ENCODE results near the gene UBC.

Gene UBC

GRCh38 chr12:124865728-124866127, 48.7 kb downstream of the UBC start:
- H3K4me2 ChIP-seq (ENCODE audit: insufficient read depth, low read length, poor library complexity, severe bottlenecking), result no peak overlapping the region
- whole genome bisulfite sequencing, 2 donors (ENCODE audit: extremely low coverage in 2 of 2, insufficient read length in 2 of 2, insufficient replicate concordance in 1 of 2), result no CpG with 5 or more reads among the region's 7 CpGs
- H3K79me1 ChIP-seq (ENCODE audit: low read depth, low read length), result no peaks in the 10 kb centered on the region
- H2BK5ac ChIP-seq (ENCODE audit: low read length), result no peak overlapping the region
- H2AFZ ChIP-seq (ENCODE audit: low read length), result no peak overlapping the region
- H3K18ac ChIP-seq (ENCODE audit: low read length), result no peak overlapping the region
- H3K9ac ChIP-seq (ENCODE audit: low read depth, low read length, poor library complexity), result no peak overlapping the region
- peaks cover 0 to 10% (median 0%) of the 10 kb centered on the region in 3 experiments for H3K27me3 ChIP-seq (ENCODE audit: control insufficient read depth in 3 of 3, insufficient read depth in 3 of 3, low read depth in 1 of 3, low read length in 3 of 3)
- peaks cover 5 to 14% of the 10 kb centered on the region in 2 donors for H3K4me1 ChIP-seq (ENCODE audit: control insufficient read depth in 2 of 2, insufficient read depth in 1 of 2, low read depth in 1 of 2, low read length in 2 of 2)
- H3K4me3 ChIP-seq (ENCODE audit: low read length in 2 of 2), result no peak overlapping the region
- H2BK12ac ChIP-seq (ENCODE audit: low read length), result no peak overlapping the region
- no peak overlapping the region for H3K23ac ChIP-seq (ENCODE audit: low read depth, low read length, poor library complexity)
- no peak overlapping the region for H3K4ac ChIP-seq (ENCODE audit: low read length)
- peak overlapping the region; percentile 42 for H2BK15ac ChIP-seq (ENCODE audit: low read length)
- no peak overlapping the region for H3K14ac ChIP-seq (ENCODE audit: low read length)
- no peak overlapping the region for H3K27ac ChIP-seq (replicated peaks; ENCODE audit: low read length)
- H3K9me3 ChIP-seq (replicated peaks in 1 of 2; ENCODE audit: control insufficient read depth in 2 of 2, insufficient read depth in 1 of 2, low read depth in 1 of 2, low read length in 2 of 2), result peaks cover 3 to 4% of the 10 kb centered on the region in 2 donors
- no peak overlapping the region for H4K91ac ChIP-seq (ENCODE audit: low read depth, low read length, poor library complexity)
- peak overlapping the region; percentile 59 for H2AK5ac ChIP-seq (ENCODE audit: low read depth, low read length)
- H2BK120ac ChIP-seq (ENCODE audit: low read depth, low read length), result peak overlapping the region; percentile 36
- H4K8ac ChIP-seq (ENCODE audit: low read depth, low read length), result no peak overlapping the region
- H3K36me3 ChIP-seq (replicated peaks in 1 of 2; ENCODE audit: control insufficient read depth in 2 of 2, insufficient read depth in 2 of 2, low read length in 2 of 2), result peaks cover 0 to 10% of the 10 kb centered on the region in 2 donors
- no peak for DNase-seq (ENCODE audit: low spot score)

DNA sequence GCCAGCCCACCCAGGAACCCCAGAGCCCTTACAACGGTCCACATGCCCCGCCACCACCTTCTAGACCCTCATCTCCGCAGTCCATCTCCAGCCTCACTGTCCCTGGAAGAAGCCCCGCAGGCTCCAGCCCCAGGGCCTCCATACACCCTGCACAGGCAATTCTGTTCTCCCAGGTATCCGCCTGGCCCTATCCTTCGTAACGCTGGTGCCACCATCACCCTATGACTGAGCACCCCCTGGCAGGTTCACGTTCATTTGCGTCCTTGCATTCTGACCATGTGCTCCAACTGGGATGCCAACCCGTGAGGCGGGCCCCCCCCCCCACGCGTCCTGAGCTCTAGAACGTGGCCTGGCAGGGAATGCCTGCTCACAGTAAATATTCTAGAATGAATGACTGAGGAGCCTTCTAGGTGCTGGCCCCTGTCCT, 50.1 kb downstream of the UBC start:
- Histone ChIP-seq H3K36me3 (replicated peaks in 1 of 2; ENCODE audit: control insufficient read depth in 2 of 2, insufficient read depth in 2 of 2, low read length in 2 of 2) (peaks cover 0 to 19% of the 10 kb centered on the region in 2 donors), H2AK5ac (ENCODE audit: low read depth, low read length) (peak overlapping the region; percentile 20), H2BK15ac (ENCODE audit: low read length) (no peak overlapping the region), H2BK120ac (ENCODE audit: low read depth, low read length) (peak overlapping the region; percentile 2), H3K4ac (ENCODE audit: low read length) (no peak overlapping the region), H3K18ac (ENCODE audit: low read length) (peak overlapping the region; percentile 44), H3K4me1 (ENCODE audit: control insufficient read depth in 2 of 2, insufficient read depth in 1 of 2, low read depth in 1 of 2, low read length in 2 of 2) (peaks cover 5 to 13% of the 10 kb centered on the region in 2 donors), H3K4me3 (ENCODE audit: low read length in 2 of 2) (peak overlapping the region; percentile 38 to 57), H3K4me2 (ENCODE audit: insufficient read depth, low read length, poor library complexity, severe bottlenecking) (no peak overlapping the region), H4K91ac (ENCODE audit: low read depth, low read length, poor library complexity) (peak overlapping the region; percentile 25), H3K27me3 (ENCODE audit: control insufficient read depth in 3 of 3, insufficient read depth in 3 of 3, low read depth in 1 of 3, low read length in 3 of 3) (peaks cover 0 to 10% (median 0%) of the 10 kb centered on the region in 3 experiments), H3K23ac (ENCODE audit: low read depth, low read length, poor library complexity) (peak overlapping the region; percentile 67), H2BK12ac (ENCODE audit: low read length) (peak overlapping the region; percentile 94), H3K27ac (replicated peaks; ENCODE audit: low read length) (no peak overlapping the region), H3K9me3 (replicated peaks in 1 of 2; ENCODE audit: control insufficient read depth in 2 of 2, insufficient read depth in 1 of 2, low read depth in 1 of 2, low read length in 2 of 2) (peaks cover 3 to 4% of the 10 kb centered on the region in 2 donors), H3K9ac (ENCODE audit: low read depth, low read length, poor library complexity) (peak overlapping the region; percentile 68), H4K8ac (ENCODE audit: low read depth, low read length) (no peak overlapping the region), H3K14ac (ENCODE audit: low read length) (no peak overlapping the region), H2BK5ac (ENCODE audit: low read length) (no peak overlapping the region), H2AFZ (ENCODE audit: low read length) (peak overlapping the region; percentile 94), H3K79me1 (ENCODE audit: low read depth, low read length) (no peaks in the 10 kb centered on the region)
- WGBS, 2 donors (ENCODE audit: extremely low coverage in 2 of 2, insufficient read length in 2 of 2, insufficient replicate concordance in 1 of 2), result no CpG with 5 or more reads among the region's 14 CpGs
- DNase-seq (ENCODE audit: low spot score), result no peak

- peak within 1 kb of the TSS; percentile 67 for H3K23ac ChIP-seq (ENCODE audit: low read depth, low read length, poor library complexity)
- DNase-seq (ENCODE audit: low spot score), result peak; percentile 76
- H3K36me3 ChIP-seq (replicated peaks in 1 of 2; ENCODE audit: control insufficient read depth in 2 of 2, insufficient read depth in 2 of 2, low read length in 2 of 2), result peaks cover 0 to 19% of the 10 kb centered on the region in 2 donors
- H4K91ac ChIP-seq (ENCODE audit: low read depth, low read length, poor library complexity), result peak within 1 kb of the TSS; percentile 25
- no peak within 1 kb of the TSS for H2BK5ac ChIP-seq (ENCODE audit: low read length)
- H3K14ac ChIP-seq (ENCODE audit: low read length), result peak within 1 kb of the TSS; percentile 56
- H3K4me3 ChIP-seq (ENCODE audit: low read length in 2 of 2), result peak within 1 kb of the TSS; percentile 88 to 93
- H2BK12ac ChIP-seq (ENCODE audit: low read length), result peak within 1 kb of the TSS; percentile 94
- H3K27me3 ChIP-seq (ENCODE audit: control insufficient read depth in 3 of 3, insufficient read depth in 3 of 3, low read depth in 1 of 3, low read length in 3 of 3), result peaks cover 0 to 10% (median 0%) of the 10 kb centered on the region in 3 experiments
- WGBS, 2 donors (ENCODE audit: extremely low coverage in 2 of 2, insufficient read length in 2 of 2, insufficient replicate concordance in 1 of 2), result no CpG with 5 or more reads among the region's 89 CpGs
- H3K4ac ChIP-seq (ENCODE audit: low read length), result no peak within 1 kb of the TSS
- peaks cover 5 to 11% of the 10 kb centered on the region in 2 donors for H3K4me1 ChIP-seq (ENCODE audit: control insufficient read depth in 2 of 2, insufficient read depth in 1 of 2, low read depth in 1 of 2, low read length in 2 of 2)
- peak within 1 kb of the TSS; percentile 2 for H2BK120ac ChIP-seq (ENCODE audit: low read depth, low read length)
- H3K27ac ChIP-seq (replicated peaks; ENCODE audit: low read length), result no peak within 1 kb of the TSS
- H3K79me1 ChIP-seq (ENCODE audit: low read depth, low read length), result no peaks in the 10 kb centered on the region
- peak within 1 kb of the TSS; percentile 97 for H3K18ac ChIP-seq (ENCODE audit: low read length)
- peak within 1 kb of the TSS; percentile 94 for H2AFZ ChIP-seq (ENCODE audit: low read length)
- H2AK5ac ChIP-seq (ENCODE audit: low read depth, low read length), result peak within 1 kb of the TSS; percentile 20
- H3K9ac ChIP-seq (ENCODE audit: low read depth, low read length, poor library complexity), result peak within 1 kb of the TSS; percentile 87
- no peak within 1 kb of the TSS for H4K8ac ChIP-seq (ENCODE audit: low read depth, low read length)
- peak within 1 kb of the TSS; percentile 41 for H2BK15ac ChIP-seq (ENCODE audit: low read length)
- H3K9me3 ChIP-seq (replicated peaks in 1 of 2; ENCODE audit: control insufficient read depth in 2 of 2, insufficient read depth in 1 of 2, low read depth in 1 of 2, low read length in 2 of 2), result peaks cover 3 to 4% of the 10 kb centered on the region in 2 donors
- H3K4me2 ChIP-seq (ENCODE audit: insufficient read depth, low read length, poor library complexity, severe bottlenecking), result peak within 1 kb of the TSS; percentile 89
These were observed 50.8 kb downstream of the UBC start, which contains the start of gene SCARB1 for GRCh38 chr12:124863416-124864325. TSS of gene SCARB1 (minus strand) at chr12:124863864. CDS start at chr12:124863720, 144 bp downstream.

Measured in neuronal stem cell (in vitro differentiated cells).